H1 (cell line): Measurements from ENCODE around the gene SH3GL2. TPM values are rescaled to one million over a fixed set of nuclear protein-coding genes. Genes with fewer than 3 reads are reported as not detected.

Source experiments
- CTCF ChIA-PET: fragments of 300-600 bp; sonication (Branson Sonifier 250); formaldehyde crosslinking; loops from one replicate; lab custom pipeline; 2021; ENCODE audit not compliant: partially characterized antibody; lab: Charles Lee
- POLR2A ChIA-PET: fragments of 300-600 bp; sonication (Branson Sonifier 250); formaldehyde crosslinking; loops from one replicate; lab custom pipeline; 2021; ENCODE audit warnings: inconsistent platforms; ENCODE audit not compliant: partially characterized antibody; lab: Charles Lee
- DNase-seq, 2 experiments: peaks; one replicate each; pipeline versions ENCODE4 v3.0.0 to v3.0.0-alpha.2; 2010 to 2022; ENCODE audit warnings: low spot score in 2 of 2, low read depth in 1 of 2, mixed read lengths in 1 of 2
- FAIRE-seq: peaks from 2 replicates; lab custom pipeline; 2011; peaks lifted over from hg19 to GRCh38; lab: Jason Lieb, UNC
- H2AFZ ChIP-seq: 2 replicates; pipeline ENCODE4 v1.8.1; 2012; ENCODE audit warnings: low read length, inconsistent platforms
- H2AK5ac ChIP-seq: 2 replicates; pipeline ENCODE4 v1.6.1; 2013; ENCODE audit warnings: low read depth, low read length
- H2BK120ac ChIP-seq: replicated peaks from 2 replicates; pipeline ENCODE3; 2013; ENCODE audit warnings: low read depth, low read length, inconsistent platforms
- H2BK12ac ChIP-seq: 2 replicates; pipeline ENCODE4 v1.6.1; 2013; ENCODE audit warnings: low read depth, low read length
- H2BK15ac ChIP-seq: 2 replicates; pipeline ENCODE4 v1.6.1; 2013; ENCODE audit warnings: low read length
- H2BK20ac ChIP-seq: 2 replicates; pipeline ENCODE4 v1.6.1; 2013; ENCODE audit warnings: low read length
- H2BK5ac ChIP-seq: 2 replicates; pipeline ENCODE4 v1.6.1; 2013; ENCODE audit warnings: low read depth, low read length
- H3K14ac ChIP-seq: 2 replicates; pipeline ENCODE4 v1.6.1; 2013; ENCODE audit warnings: inconsistent platforms; ENCODE audit not compliant: insufficient read length
- H3K18ac ChIP-seq: 2 replicates; pipeline ENCODE4 v1.6.1; 2013; ENCODE audit warnings: low read length; ENCODE audit errors: extremely low read depth
- H3K23ac ChIP-seq: 2 replicates; pipeline ENCODE4 v1.6.1; 2013; ENCODE audit warnings: inconsistent platforms; ENCODE audit not compliant: insufficient read length
- H3K23me2 ChIP-seq: 2 replicates; pipeline ENCODE4 v1.6.1; 2013; ENCODE audit warnings: low read depth, low read length
- H3K27ac ChIP-seq: 2 replicates; pipeline ENCODE4 v1.6.1; 2011; ENCODE audit warnings: low read depth, low read length, inconsistent platforms
- H3K27me3 ChIP-seq, 4 experiments: replicated peaks in 1 of 4; 1 replicate in 1 of 4; 2 replicates in 3 of 4; pipeline versions ENCODE4 v1.6.1 to v1.8.1; 2011 to 2013; ENCODE audit warnings: low read length in 3 of 4, mild to moderate bottlenecking in 3 of 4, inconsistent platforms in 2 of 4, mixed read lengths in 2 of 4, moderate library complexity in 1 of 4; ENCODE audit not compliant: control insufficient read depth in 3 of 4, insufficient read depth in 3 of 4; ENCODE audit errors: extremely low read depth in 1 of 4
- H3K36me3 ChIP-seq, 4 experiments: 2 replicates each; pipeline versions ENCODE4 v1.6.1 to v1.8.1; 2011 to 2013; ENCODE audit warnings: mild to moderate bottlenecking in 4 of 4, low read length in 3 of 4, moderate library complexity in 2 of 4, control low read depth in 1 of 4, inconsistent platforms in 1 of 4; ENCODE audit not compliant: insufficient read depth in 4 of 4, control insufficient read depth in 2 of 4
- H3K4ac ChIP-seq: replicated peaks from 2 replicates; pipeline ENCODE3; 2013; ENCODE audit warnings: low read length, low read depth, mixed read lengths, inconsistent platforms; ENCODE audit not compliant: insufficient read length
- H3K4me1 ChIP-seq, 4 experiments: replicated peaks in 1 of 4; 1 replicate in 1 of 4; 2 replicates in 3 of 4; pipeline versions ENCODE4 v1.6.1 to v1.8.1; 2011 to 2013; ENCODE audit warnings: low read length in 3 of 4, inconsistent platforms in 2 of 4, mixed read lengths in 1 of 4; ENCODE audit not compliant: insufficient read depth in 4 of 4, control insufficient read depth in 3 of 4
- H3K4me2 ChIP-seq, 2 experiments: 2 replicates each; pipeline versions ENCODE4 v1.6.1 to v1.8.1; 2011 to 2013; ENCODE audit warnings: low read depth in 2 of 2, low read length in 2 of 2, control low read depth in 1 of 2, inconsistent platforms in 1 of 2, mild to moderate bottlenecking in 1 of 2; ENCODE audit not compliant: insufficient read depth in 1 of 2
- H3K4me3 ChIP-seq, 4 experiments: fragments of 200-600, 300-600 bp in 1 of 4; sonication (generic), shearing (Covaris generic), sonication (Bioruptor Twin) in 1 of 4; 2 replicates each; pipeline versions ENCODE4 v1.5.1 to v1.8.1; 2011 to 2016; ENCODE audit warnings: low read length in 4 of 4, low read depth in 3 of 4, control low read depth in 2 of 4, inconsistent platforms in 2 of 4, mild to moderate bottlenecking in 2 of 4, mixed read lengths in 1 of 4, moderate library complexity in 1 of 4; ENCODE audit not compliant: insufficient read depth in 2 of 4; ENCODE audit errors: extremely low read depth in 1 of 4
- H3K56ac ChIP-seq: replicated peaks from 2 replicates; pipeline ENCODE3; 2013; ENCODE audit warnings: low read depth, mild to moderate bottlenecking, mixed read lengths, low read length, inconsistent platforms; ENCODE audit not compliant: insufficient read length
- H3K79me1 ChIP-seq: 2 replicates; pipeline ENCODE4 v1.6.1; 2013; ENCODE audit warnings: low read depth, low read length, control low read depth
- H3K79me2 ChIP-seq, 2 experiments: 2 replicates each; pipeline versions ENCODE4 v1.6.1 to v1.8.1; 2012 to 2013; ENCODE audit warnings: low read length in 2 of 2, mild to moderate bottlenecking in 2 of 2, inconsistent platforms in 1 of 2; ENCODE audit not compliant: insufficient read depth in 2 of 2, control insufficient read depth in 1 of 2
- H3K9ac ChIP-seq, 4 experiments: replicated peaks in 1 of 4; 1 replicate in 1 of 4; 2 replicates in 3 of 4; pipeline versions ENCODE4 v1.6.1 to v1.8.1; 2011 to 2013; ENCODE audit warnings: low read depth in 3 of 4, low read length in 3 of 4, control low read depth in 2 of 4, mild to moderate bottlenecking in 2 of 4, moderate library complexity in 2 of 4, inconsistent platforms in 1 of 4; ENCODE audit errors: extremely low read depth in 1 of 4
- H3K9me3 ChIP-seq, 2 experiments: 2 replicates each; pipeline versions ENCODE4 v1.6.1 to v1.8.1; 2012 to 2013; ENCODE audit warnings: mild to moderate bottlenecking in 2 of 2, moderate library complexity in 2 of 2, control low read depth in 1 of 2, inconsistent platforms in 1 of 2, low read depth in 1 of 2, low read length in 1 of 2, mixed read lengths in 1 of 2; ENCODE audit not compliant: insufficient read depth in 2 of 2
- H4K20me1 ChIP-seq, 2 experiments: replicated peaks in 1 of 2; 2 replicates each; pipeline versions ENCODE3 to v1.8.1; 2011 to 2013; ENCODE audit warnings: inconsistent platforms in 2 of 2, low read length in 2 of 2, mild to moderate bottlenecking in 1 of 2; ENCODE audit not compliant: insufficient read depth in 2 of 2, control insufficient read depth in 1 of 2
- H4K5ac ChIP-seq: 2 replicates; pipeline ENCODE4 v1.6.1; 2013; ENCODE audit warnings: low read length, low read depth, mixed read lengths, inconsistent platforms; ENCODE audit not compliant: insufficient read length
- H4K8ac ChIP-seq: 2 replicates; pipeline ENCODE4 v1.8.0; 2013; ENCODE audit warnings: mild to moderate bottlenecking, moderate library complexity, low read length, inconsistent platforms; ENCODE audit not compliant: insufficient read depth; ENCODE audit errors: extremely low read depth
- H4K91ac ChIP-seq: replicated peaks from 2 replicates; pipeline ENCODE3; 2013; ENCODE audit warnings: low read length, mixed read lengths, inconsistent platforms; ENCODE audit not compliant: insufficient read length
- ATF3 ChIP-seq: IDR thresholded peaks from 2 replicates; pipeline ENCODE4 v1.6.1; 2011; ENCODE audit warnings: low read depth, mild to moderate bottlenecking, low read length; ENCODE audit not compliant: insufficient read depth
- BCL11A ChIP-seq, 2 experiments: IDR thresholded peaks; one replicate each; pipeline ENCODE4 v1.6.1; 2011; ENCODE audit warnings: low read depth in 2 of 2, low read length in 2 of 2, mild to moderate bottlenecking in 2 of 2
- CHD2 ChIP-seq: IDR thresholded peaks from 2 replicates; pipeline ENCODE4 v1.6.1; 2012; ENCODE audit warnings: low read length, improper control_type of control experiment
- E2F6 ChIP-seq: IDR thresholded peaks from 2 replicates; pipeline ENCODE4 v1.6.1; 2012; ENCODE audit warnings: inconsistent platforms
- EP300 ChIP-seq, 2 experiments: IDR thresholded peaks; 1 replicate in 1 of 2; 2 replicates in 1 of 2; pipeline ENCODE4 v1.6.1; 2011 to 2012; ENCODE audit warnings: low read depth in 2 of 2, low read length in 2 of 2, mild to moderate bottlenecking in 2 of 2, borderline replicate concordance in 1 of 2, inconsistent platforms in 1 of 2, moderate library complexity in 1 of 2
- KDM1A ChIP-seq: fragments of 200-600, 300-600 bp; sonication (generic); IDR thresholded peaks from 2 replicates; pipeline ENCODE4 v1.7.1; 2016; ENCODE audit warnings: mild to moderate bottlenecking, low read length, borderline replicate concordance
- POLR2A ChIP-seq, 2 experiments: IDR thresholded peaks; 1 replicate in 1 of 2; 2 replicates in 1 of 2; pipeline ENCODE4 v1.6.1; 2011; ENCODE audit warnings: low read depth in 2 of 2, low read length in 2 of 2, mild to moderate bottlenecking in 2 of 2; ENCODE audit errors: control extremely low read depth in 1 of 2
- POLR2AphosphoS5 ChIP-seq: IDR thresholded peaks from 2 replicates; pipeline ENCODE4 v1.6.1; 2011; ENCODE audit warnings: low read depth, low read length
- SIN3A ChIP-seq, 2 experiments: IDR thresholded peaks in 1 of 2; conservative IDR thresholded peaks in 1 of 2; 2 replicates each; pipeline ENCODE4 v1.6.1; 2011 to 2012; ENCODE audit warnings: low read length in 2 of 2, improper control_type of control experiment in 1 of 2, low read depth in 1 of 2, mild to moderate bottlenecking in 1 of 2
- SIRT6 ChIP-seq: IDR thresholded peaks from one replicate; pipeline ENCODE4 v1.7.1; 2012; ENCODE audit warnings: low read length, inconsistent platforms
- SRF ChIP-seq: IDR thresholded peaks from 2 replicates; pipeline ENCODE4 v1.6.1; 2011; ENCODE audit warnings: mild to moderate bottlenecking, low read depth, low read length, moderate library complexity
- TBP ChIP-seq: IDR thresholded peaks from 2 replicates; pipeline ENCODE4 v1.6.1; 2011; ENCODE audit warnings: low read depth, low read length, improper control_type of control experiment
- TCF12 ChIP-seq: IDR thresholded peaks from 2 replicates; pipeline ENCODE4 v1.6.1; 2011; ENCODE audit warnings: low read depth, mild to moderate bottlenecking, low read length
- WGBS, 2 experiments: shearing (Covaris generic) in 1 of 2; methylation state at CpG; one replicate each; pipeline versions ENCODE4 v1.1.6 to v1.1.7; 2013 to 2015; ENCODE audit warnings: low lambda C conversion rate in 2 of 2, mixed read lengths in 2 of 2, inconsistent platforms in 1 of 2, low coverage in 1 of 2, missing lambda C conversion rate in 1 of 2; ENCODE audit not compliant: insufficient replicate concordance in 2 of 2, insufficient coverage in 1 of 2, insufficient read length in 1 of 2; ENCODE audit errors: extremely low coverage in 1 of 2, missing lambda C conversion rate in 1 of 2; 5-methylcytosine and 5-hydroxymethylcytosine counted together
- polyA plus RNA-seq, 7 experiments: library from polyadenylated mRNA; depleted of rRNA in 3 of 7; stranded (reverse) in 5 of 7; unstranded in 2 of 7; fragments of >200 nt in 5 of 7; fragments of 200-250 nt in 2 of 7; gene quantifications; 1 replicate in 5 of 7; 2 replicates in 1 of 7; 4 replicates in 1 of 7; pipeline versions ENCODE4 v1.2.1 to v1.2.3, GENCODE V29; 2011 to 2013; ENCODE audit warnings: missing spikeins in 2 of 7, mixed read lengths in 2 of 7
- total RNA-seq: library from RNA; stranded (reverse); fragmentation: NEBNext Ultra II Directional; extraction: Animal tissue kit (Norgen Biotek cat#: 25700); gene quantifications from 2 replicates; pipeline ENCODE4 v1.2.1, GENCODE V29; 2021

Gene SH3GL2
- total and polyA plus RNA-seq, 2 of the 8 experiments (the other 6 are each of a cell fraction or from before 2014, with no cell fraction given): 4.7 to 5.3 TPM

DNA sequence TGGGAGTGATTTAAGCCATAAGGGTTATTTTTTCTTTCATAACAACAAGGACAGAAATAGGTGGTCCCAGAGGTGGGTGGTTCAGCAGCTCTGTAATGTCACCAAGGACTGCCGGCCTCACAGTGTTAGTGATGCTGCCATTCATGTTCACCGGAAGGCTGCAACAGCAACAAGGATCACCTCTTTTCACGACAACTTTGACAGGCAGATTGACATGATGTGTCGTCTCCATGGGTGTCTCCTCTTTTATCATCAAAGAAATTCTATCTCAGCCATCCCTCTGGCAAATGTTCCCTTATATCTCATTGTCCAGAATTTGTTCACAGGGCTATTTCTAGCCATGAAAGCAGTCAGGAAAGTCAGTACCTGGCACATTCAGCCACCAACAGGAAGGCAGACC is 231.5 kb downstream of the SH3GL2 start:
- H3K23ac ChIP-seq: no peak overlapping the region
- no peaks in the 10 kb centered on the region for H3K9me3 ChIP-seq
- no peak overlapping the region for H4K91ac ChIP-seq
- POLR2A ChIA-PET: no interaction called here
- 83% methylated on average over 4 of the region's 4 CpGs; no CpG with 5 or more reads in 1 of the 2 experiments for WGBS, 2 experiments
- H4K8ac ChIP-seq: no peak overlapping the region
- H3K79me1 ChIP-seq: no peaks in the 10 kb centered on the region
- CTCF ChIA-PET: interaction anchor here (0.6 to 9.6 kb wide), 34 partner anchors 7 to 1671 kb away, joined by 3 to 217 read pairs (median 6); no protein-coding TSS in a partner anchor
- H3K23me2 ChIP-seq: no peaks in the 10 kb centered on the region
- no peaks in the 10 kb centered on the region for H4K20me1 ChIP-seq
- H3K36me3 ChIP-seq: no peaks in the 10 kb centered on the region
- no peak overlapping the region for H3K4me3 ChIP-seq
- no peak overlapping the region for H3K14ac ChIP-seq
- no peaks in the 10 kb centered on the region for H3K27me3 ChIP-seq
- H3K79me2 ChIP-seq: no peaks in the 10 kb centered on the region
- no peak overlapping the region for H2BK15ac ChIP-seq
- H3K56ac ChIP-seq: no peak overlapping the region
- H2BK20ac ChIP-seq: no peak overlapping the region
- H2BK120ac ChIP-seq: no peak overlapping the region
- H2BK5ac ChIP-seq: no peak overlapping the region
- no peak overlapping the region for H3K4ac ChIP-seq
- 0 out of 2 replicates have a peak overlapping the region, but pooled peaks have one; percentile 63 for H2AFZ ChIP-seq
- H3K4me2 ChIP-seq: peak overlapping the region in 1 of 2 experiments; percentile 60; a peak in 1 of 4 replicates
- H3K4me1 ChIP-seq: peaks cover 0 to 3% (median under 1%) of the 10 kb centered on the region in 4 experiments; a peak in 1 of 7 replicates
- no peak overlapping the region for H2AK5ac ChIP-seq
- FAIRE-seq (no peak), DNase-seq (no peak)
- no peak overlapping the region for H2BK12ac ChIP-seq
- H4K5ac ChIP-seq: no peak overlapping the region
- H3K9ac ChIP-seq: no peak overlapping the region
- H3K27ac ChIP-seq: no peak overlapping the region
- no peak overlapping the region for H3K18ac ChIP-seq
- no peak for TF ChIP-seq POLR2AphosphoS5
- TF ChIP-seq SIN3A (conservative IDR thresholded peaks at IDR 0.05 in 1 of 2, IDR thresholded peaks at IDR 0.05 in 1 of 2; ENCODE audit: low read depth in 1 of 2, low read length in 2 of 2): no peak
- TF ChIP-seq TCF12: no peak
- no peak for TF ChIP-seq ATF3
- no peak for TF ChIP-seq SRF
- TF ChIP-seq SIRT6: no peak
- TF ChIP-seq EP300 (IDR thresholded peaks at IDR 0.05; ENCODE audit: borderline replicate concordance in 1 of 2, low read depth in 2 of 2, low read length in 2 of 2): no peak
- no peak for TF ChIP-seq KDM1A
- TF ChIP-seq CHD2: no peak
- TF ChIP-seq E2F6: no peak
- no peak for TF ChIP-seq BCL11A (IDR thresholded peaks at IDR 0.05; ENCODE audit: low read depth in 2 of 2, low read length in 2 of 2)
- no peak for TF ChIP-seq TBP
- no peak for TF ChIP-seq POLR2A (IDR thresholded peaks at IDR 0.05; ENCODE audit: control extremely low read depth in 1 of 2, low read depth in 2 of 2, low read length in 2 of 2)
